Mononuclear cell (primary cell): Measurements from ENCODE around the gene NR2E1. TPM values are rescaled to one million over a fixed set of nuclear protein-coding genes. Genes with fewer than 3 reads are reported as not detected.
A peak's percentile ranks its signal among the peaks of the same experiment; 100 is the strongest.

Source experiments
- H3K27me3 ChIP-seq: 2 replicates; pipeline ENCODE4 v1.6.0; 2011; ENCODE audit warnings: low read length, control low read depth; ENCODE audit not compliant: insufficient read depth
- H3K4me1 ChIP-seq: 2 replicates; pipeline ENCODE4 v1.5.1; 2011; ENCODE audit warnings: mild to moderate bottlenecking, low read length, control low read depth; ENCODE audit not compliant: insufficient read depth
- H3K4me3 ChIP-seq: 2 replicates; pipeline ENCODE4 v1.5.1; 2011; ENCODE audit warnings: mild to moderate bottlenecking, low read length, moderate library complexity
- H3K9me3 ChIP-seq: 2 replicates; pipeline ENCODE4 v1.5.1; 2011; ENCODE audit warnings: low read depth, mild to moderate bottlenecking, control low read depth, low read length
- total RNA-seq: library from RNA; depleted of rRNA; stranded (reverse); fragments of >200 nt; gene quantifications from one replicate; pipeline ENCODE4 v1.2.3, GENCODE V29; 2012

Gene NR2E1
- total RNA-seq, 1 donor = not detected

GRCh38 chr6:108164543-108164814, 1.3 kb upstream of the NR2E1 start:
- Histone ChIP-seq H3K4me3 (no peak overlapping the region), H3K9me3 (no peaks in the 10 kb centered on the region), H3K4me1 (peaks cover 44% of the 10 kb centered on the region), H3K27me3 (peaks cover 100% of the 10 kb centered on the region)

GRCh38 chr6:108164815-108165706, 761 bp upstream of the NR2E1 start:
- H3K9me3 ChIP-seq = no peaks in the 10 kb centered on the region
- H3K27me3 ChIP-seq = peaks cover 98% of the 10 kb centered on the region
- peaks cover 48% of the 10 kb centered on the region for H3K4me1 ChIP-seq
- no peak overlapping the region for H3K4me3 ChIP-seq

GRCh38 chr6:108166664-108167448, 1.0 kb downstream of the NR2E1 start:
- Histone ChIP-seq H3K4me1 (peaks cover 53% of the 10 kb centered on the region), H3K9me3 (no peaks in the 10 kb centered on the region), H3K27me3 (peaks cover 98% of the 10 kb centered on the region), H3K4me3 (no peak overlapping the region)

- H3K27me3 ChIP-seq = peaks cover 98% of the 10 kb centered on the region
- peaks cover 53% of the 10 kb centered on the region for H3K4me1 ChIP-seq
- H3K4me3 ChIP-seq = no peak overlapping the region
- no peaks in the 10 kb centered on the region for H3K9me3 ChIP-seq
Observed at GRCh38 chr6:108167449-108168089, 1.7 kb downstream of the NR2E1 start.

GRCh38 chr6:108168090-108168463, 2.3 kb downstream of the NR2E1 start:
- Histone ChIP-seq H3K27me3 (peaks cover 98% of the 10 kb centered on the region), H3K4me1 (peaks cover 53% of the 10 kb centered on the region), H3K9me3 (no peaks in the 10 kb centered on the region)

GRCh38 chr6:108168501-108169463, 3.0 kb downstream of the NR2E1 start:
- Histone ChIP-seq H3K4me1 (peaks cover 53% of the 10 kb centered on the region), H3K27me3 (peaks cover 98% of the 10 kb centered on the region), H3K4me3 (peak overlapping the region; percentile 12), H3K9me3 (no peaks in the 10 kb centered on the region)

More at GRCh38 chr6:108168090-108168463, 2.3 kb downstream of the NR2E1 start:
- H3K4me3 ChIP-seq = no peak overlapping the region

- Histone ChIP-seq H3K9me3 (no peaks in the 10 kb centered on the region), H3K4me3 (no peak overlapping the region), H3K27me3 (peaks cover 98% of the 10 kb centered on the region), H3K4me1 (peaks cover 61% of the 10 kb centered on the region)
Observed at GRCh38 chr6:108169464-108170331, 3.9 kb downstream of the NR2E1 start.

- Histone ChIP-seq H3K27me3 (peaks cover 98% of the 10 kb centered on the region), H3K9me3 (no peaks in the 10 kb centered on the region), H3K4me1 (peaks cover 61% of the 10 kb centered on the region)
Observed at GRCh38 chr6:108170332-108171290, 4.8 kb downstream of the NR2E1 start.

GRCh38 chr6:108171291-108171917, 5.6 kb downstream of the NR2E1 start:
- H3K4me3 ChIP-seq = no peak overlapping the region
- H3K4me1 ChIP-seq = peaks cover 61% of the 10 kb centered on the region
- peaks cover 98% of the 10 kb centered on the region for H3K27me3 ChIP-seq
- no peaks in the 10 kb centered on the region for H3K9me3 ChIP-seq

More at GRCh38 chr6:108170332-108171290, 4.8 kb downstream of the NR2E1 start:
- H3K4me3 ChIP-seq = no peak overlapping the region

GRCh38 chr6:108171918-108172516, 6.2 kb downstream of the NR2E1 start:
- H3K27me3 ChIP-seq = peaks cover 98% of the 10 kb centered on the region
- H3K9me3 ChIP-seq = no peaks in the 10 kb centered on the region
- no peak overlapping the region for H3K4me3 ChIP-seq
- peaks cover 57% of the 10 kb centered on the region for H3K4me1 ChIP-seq

GRCh38 chr6:108174371-108175175, 8.8 kb downstream of the NR2E1 start:
- peaks cover 31% of the 10 kb centered on the region for H3K4me1 ChIP-seq
- no peaks in the 10 kb centered on the region for H3K9me3 ChIP-seq

More at GRCh38 chr6:108174371-108175175, 8.8 kb downstream of the NR2E1 start:
- Histone ChIP-seq H3K4me3 (no peak overlapping the region), H3K27me3 (peaks cover 98% of the 10 kb centered on the region)
